HuH-7.5 (cell line): ENCODE data around the gene DNA2.
A peak's percentile ranks its signal among the peaks of the same experiment; 100 is the strongest.
"Not testable (repeated sequence)": the region's sequence is repeated elsewhere in the genome, so short reads cannot be mapped to it uniquely, and the experiment has no call there.

ENCODE experiments used
- DNase-seq: peaks from one replicate; pipeline ENCODE4 v3.0.0; 2011; ENCODE audit warnings: low spot score

Gene DNA2

GRCh38 chr10:68449698-68450097 lies 22.1 kb downstream of the DNA2 start:
- DNase-seq, result not testable (repeated sequence)

- no peak for DNase-seq
These were observed 25.6 kb downstream of the DNA2 start for GRCh38 chr10:68446179-68446578.

- DNase-seq, result no peak
These were observed 28.8 kb downstream of the DNA2 start for GRCh38 chr10:68442971-68443370.

- no peak for DNase-seq
These were observed 30.9 kb downstream of the DNA2 start for GRCh38 chr10:68440898-68441297.

- no peak for DNase-seq
These were observed 36.0 kb downstream of the DNA2 start for GRCh38 chr10:68435803-68436202.

GRCh38 chr10:68434657-68435056 lies 37.1 kb downstream of the DNA2 start:
- DNase-seq, result no peak

GRCh38 chr10:68428396-68429104 lies 43.2 kb downstream of the DNA2 start:
- no peak for DNase-seq

GRCh38 chr10:68424454-68425014 lies 47.2 kb downstream of the DNA2 start:
- DNase-seq, result no peak

- DNase-seq, result no peak
These were observed 48.3 kb downstream of the DNA2 start for GRCh38 chr10:68423522-68423921.

GRCh38 chr10:68419376-68419775 lies 52.4 kb downstream of the DNA2 start:
- no peak for DNase-seq

- DNase-seq, result no peak
These were observed 62.8 kb downstream of the DNA2 start for GRCh38 chr10:68408898-68409518.

GRCh38 chr10:68406815-68407548 lies 64.8 kb downstream of the DNA2 start, which contains the start of gene RUFY2:
TSS of gene RUFY2 (minus strand) at chr10:68407277. CDS start at chr10:68407189, 88 bp downstream.
- DNase-seq, result peak; percentile 53

GRCh38 chr10:68406111-68406814 lies 65.5 kb downstream of the DNA2 start:
- DNase-seq, result peak; percentile 49

GRCh38 chr10:68403701-68404100 lies 68.1 kb downstream of the DNA2 start:
- DNase-seq, result no peak

- DNase-seq, result no peak
These were observed 69.5 kb downstream of the DNA2 start for GRCh38 chr10:68402276-68402675.

GRCh38 chr10:68397005-68397404 lies 74.8 kb downstream of the DNA2 start:
- no peak for DNase-seq

GRCh38 chr10:68385740-68386139 lies 86.0 kb downstream of the DNA2 start:
- DNase-seq, result no peak

- DNase-seq, result no peak
These were observed 100.2 kb downstream of the DNA2 start for GRCh38 chr10:68371604-68372003.

GRCh38 chr10:68367121-68367520 lies 104.7 kb downstream of the DNA2 start:
- no peak for DNase-seq

GRCh38 chr10:68366600-68366999 lies 105.2 kb downstream of the DNA2 start:
- DNase-seq, result no peak

- no peak for DNase-seq
These were observed 106.2 kb downstream of the DNA2 start for GRCh38 chr10:68365611-68366010.
